Measurements from ENCODE around the gene CCDC157.

The CCDC157 gene

DNA sequence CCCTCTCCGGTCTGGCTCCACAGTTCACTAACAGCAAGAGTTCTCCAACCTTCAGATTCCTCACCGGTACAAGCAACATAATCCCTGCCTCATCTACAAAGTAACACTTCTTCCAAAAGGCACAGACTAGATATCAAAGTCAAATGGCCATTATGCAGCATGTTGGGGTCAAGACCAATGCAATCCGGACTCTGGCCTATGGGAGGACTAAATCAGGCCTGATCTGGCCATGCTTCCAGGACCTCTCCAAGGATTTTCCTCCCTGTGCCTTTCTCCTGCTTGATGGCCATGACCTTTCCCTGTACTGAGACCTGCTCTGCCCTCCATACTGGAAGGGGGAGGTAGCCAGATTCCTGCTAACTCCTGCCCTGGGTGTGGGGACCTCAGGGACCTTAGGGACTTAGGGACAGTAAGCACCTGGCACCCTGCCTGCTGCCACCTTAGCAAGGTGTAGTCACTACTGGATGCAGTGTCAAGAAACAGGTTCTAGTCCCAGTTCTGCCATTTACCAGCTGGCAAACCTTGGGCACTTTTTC is 36.7 kb upstream of the CCDC157 start:
- H3K27ac ChIP-seq (replicated peaks), result no peak overlapping the region
- H3K27me3 ChIP-seq (ENCODE audit: insufficient read depth, poor library complexity, severe bottlenecking), result no peaks in the 10 kb centered on the region
- H3K4me3 ChIP-seq (replicated peaks; ENCODE audit: insufficient read depth, low read length), result no peak overlapping the region
- no peak for DNase-seq (ENCODE audit: low read depth in 1 of 2, low spot score in 1 of 2)
- TF ChIP-seq, protein P1, sequence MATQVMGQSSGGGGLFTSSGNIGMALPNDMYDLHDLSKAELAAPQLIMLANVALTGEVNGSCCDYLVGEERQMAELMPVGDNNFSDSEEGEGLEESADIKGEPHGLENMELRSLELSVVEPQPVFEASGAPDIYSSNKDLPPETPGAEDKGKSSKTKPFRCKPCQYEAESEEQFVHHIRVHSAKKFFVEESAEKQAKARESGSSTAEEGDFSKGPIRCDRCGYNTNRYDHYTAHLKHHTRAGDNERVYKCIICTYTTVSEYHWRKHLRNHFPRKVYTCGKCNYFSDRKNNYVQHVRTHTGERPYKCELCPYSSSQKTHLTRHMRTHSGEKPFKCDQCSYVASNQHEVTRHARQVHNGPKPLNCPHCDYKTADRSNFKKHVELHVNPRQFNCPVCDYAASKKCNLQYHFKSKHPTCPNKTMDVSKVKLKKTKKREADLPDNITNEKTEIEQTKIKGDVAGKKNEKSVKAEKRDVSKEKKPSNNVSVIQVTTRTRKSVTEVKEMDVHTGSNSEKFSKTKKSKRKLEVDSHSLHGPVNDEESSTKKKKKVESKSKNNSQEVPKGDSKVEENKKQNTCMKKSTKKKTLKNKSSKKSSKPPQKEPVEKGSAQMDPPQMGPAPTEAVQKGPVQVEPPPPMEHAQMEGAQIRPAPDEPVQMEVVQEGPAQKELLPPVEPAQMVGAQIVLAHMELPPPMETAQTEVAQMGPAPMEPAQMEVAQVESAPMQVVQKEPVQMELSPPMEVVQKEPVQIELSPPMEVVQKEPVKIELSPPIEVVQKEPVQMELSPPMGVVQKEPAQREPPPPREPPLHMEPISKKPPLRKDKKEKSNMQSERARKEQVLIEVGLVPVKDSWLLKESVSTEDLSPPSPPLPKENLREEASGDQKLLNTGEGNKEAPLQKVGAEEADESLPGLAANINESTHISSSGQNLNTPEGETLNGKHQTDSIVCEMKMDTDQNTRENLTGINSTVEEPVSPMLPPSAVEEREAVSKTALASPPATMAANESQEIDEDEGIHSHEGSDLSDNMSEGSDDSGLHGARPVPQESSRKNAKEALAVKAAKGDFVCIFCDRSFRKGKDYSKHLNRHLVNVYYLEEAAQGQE (IDR thresholded peaks at IDR 0.05; ENCODE audit: insufficient replicate concordance, low read depth), result no peak
- TF ChIP-seq SPI1 (IDR thresholded peaks at IDR 0.05; ENCODE audit: borderline replicate concordance, low read depth) (no peak), GABPA (IDR thresholded peaks at IDR 0.05; ENCODE audit: low read depth) (no peak)
- TF ChIP-seq, protein P2, sequence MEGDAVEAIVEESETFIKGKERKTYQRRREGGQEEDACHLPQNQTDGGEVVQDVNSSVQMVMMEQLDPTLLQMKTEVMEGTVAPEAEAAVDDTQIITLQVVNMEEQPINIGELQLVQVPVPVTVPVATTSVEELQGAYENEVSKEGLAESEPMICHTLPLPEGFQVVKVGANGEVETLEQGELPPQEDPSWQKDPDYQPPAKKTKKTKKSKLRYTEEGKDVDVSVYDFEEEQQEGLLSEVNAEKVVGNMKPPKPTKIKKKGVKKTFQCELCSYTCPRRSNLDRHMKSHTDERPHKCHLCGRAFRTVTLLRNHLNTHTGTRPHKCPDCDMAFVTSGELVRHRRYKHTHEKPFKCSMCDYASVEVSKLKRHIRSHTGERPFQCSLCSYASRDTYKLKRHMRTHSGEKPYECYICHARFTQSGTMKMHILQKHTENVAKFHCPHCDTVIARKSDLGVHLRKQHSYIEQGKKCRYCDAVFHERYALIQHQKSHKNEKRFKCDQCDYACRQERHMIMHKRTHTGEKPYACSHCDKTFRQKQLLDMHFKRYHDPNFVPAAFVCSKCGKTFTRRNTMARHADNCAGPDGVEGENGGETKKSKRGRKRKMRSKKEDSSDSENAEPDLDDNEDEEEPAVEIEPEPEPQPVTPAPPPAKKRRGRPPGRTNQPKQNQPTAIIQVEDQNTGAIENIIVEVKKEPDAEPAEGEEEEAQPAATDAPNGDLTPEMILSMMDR (IDR thresholded peaks at IDR 0.05; ENCODE audit: insufficient read depth, low read length), result no peak

DNA sequence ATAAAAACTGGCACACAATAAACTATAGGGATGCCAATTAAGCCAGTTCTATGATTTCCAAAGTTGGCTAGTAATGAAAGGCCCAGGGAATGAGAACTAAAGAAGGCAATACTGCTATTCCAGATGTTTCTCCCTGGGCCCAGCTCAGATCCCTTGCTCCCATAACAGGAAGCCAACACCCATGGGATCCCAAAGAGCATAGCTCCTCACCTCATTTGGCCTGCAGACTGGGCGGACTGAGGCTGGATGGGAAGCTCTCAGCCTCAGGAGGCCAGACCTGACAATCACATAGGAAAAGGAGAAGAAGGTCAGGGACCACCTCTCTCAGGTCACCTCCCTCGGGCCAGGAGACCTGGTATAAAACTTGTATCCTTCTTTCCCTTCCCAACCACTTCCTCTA is 35.3 kb upstream of the CCDC157 start:
- TF ChIP-seq GABPA (IDR thresholded peaks at IDR 0.05; ENCODE audit: low read depth), result no peak
- no peak for TF ChIP-seq POLR2AphosphoS5 (IDR thresholded peaks at IDR 0.05; ENCODE audit: low read depth)
- TF ChIP-seq, protein P1 (IDR thresholded peaks at IDR 0.05; ENCODE audit: insufficient replicate concordance, low read depth), result no peak
- TF ChIP-seq SPI1 (IDR thresholded peaks at IDR 0.05; ENCODE audit: borderline replicate concordance, low read depth), result no peak
- TF ChIP-seq, protein P2 (IDR thresholded peaks at IDR 0.05; ENCODE audit: insufficient read depth, low read length), result no peak
- H3K27me3 ChIP-seq (ENCODE audit: insufficient read depth, poor library complexity, severe bottlenecking), result no peaks in the 10 kb centered on the region
- no peak overlapping the region for H3K27ac ChIP-seq (replicated peaks)
- H3K4me3 ChIP-seq (replicated peaks; ENCODE audit: insufficient read depth, low read length), result no peak overlapping the region
- DNase-seq (ENCODE audit: low read depth in 1 of 2, low spot score in 1 of 2), result no peak

DNA sequence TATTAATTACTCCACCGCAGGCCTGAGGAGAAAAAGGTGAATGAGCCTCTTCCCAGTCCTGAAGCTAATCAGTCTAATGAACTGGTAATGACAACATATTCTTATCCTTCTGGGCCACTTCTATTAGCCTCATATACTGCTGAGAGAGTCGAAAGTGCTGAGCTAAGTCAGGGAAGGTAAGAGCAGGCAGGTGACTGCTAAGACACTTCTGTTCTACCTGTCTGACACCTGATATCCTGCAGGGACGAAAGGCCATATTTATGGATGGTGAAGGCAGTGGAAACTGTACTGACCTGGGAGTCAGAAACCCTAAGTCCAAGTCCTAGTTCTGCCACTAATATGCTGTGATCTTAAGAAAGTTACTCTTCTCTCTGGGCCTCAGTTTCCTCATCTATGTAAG is 33.6 kb upstream of the CCDC157 start:
- Histone ChIP-seq H3K4me3 (replicated peaks; ENCODE audit: insufficient read depth, low read length) (no peak overlapping the region), H3K27me3 (ENCODE audit: insufficient read depth, poor library complexity, severe bottlenecking) (no peaks in the 10 kb centered on the region), H3K27ac (replicated peaks) (no peak overlapping the region)
- DNase-seq (ENCODE audit: low read depth in 1 of 2, low spot score in 1 of 2), result no peak
- TF ChIP-seq, protein P1 (IDR thresholded peaks at IDR 0.05; ENCODE audit: insufficient replicate concordance, low read depth), result no peak
- TF ChIP-seq POLR2AphosphoS5 (IDR thresholded peaks at IDR 0.05; ENCODE audit: low read depth) (no peak), SPI1 (IDR thresholded peaks at IDR 0.05; ENCODE audit: borderline replicate concordance, low read depth) (no peak), GABPA (IDR thresholded peaks at IDR 0.05; ENCODE audit: low read depth) (no peak)
- TF ChIP-seq, protein P2 (IDR thresholded peaks at IDR 0.05; ENCODE audit: insufficient read depth, low read length), result no peak
